Peyer's patch (tissue), 4 donors: Measurements from ENCODE around the gene SH3TC1. TPM values are rescaled to one million over a fixed set of nuclear protein-coding genes. Genes with fewer than 3 reads are reported as not detected.

ENCODE experiments used
- DNase-seq, 3 donors: peaks; one replicate each; pipeline ENCODE4 v3.0.0-alpha.2; 2017 to 2019
- H3K27ac ChIP-seq, 4 donors: fragments of 200-600 bp; sonication (generic); one replicate each; pipeline ENCODE4 v1.5.1; 2016 to 2019
- H3K27me3 ChIP-seq, 2 donors: fragments of 200-600 bp; sonication (generic); one replicate each; pipeline ENCODE4 v1.5.1; 2019
- H3K36me3 ChIP-seq, 3 donors: fragments of 200-600 bp; sonication (generic); one replicate each; pipeline ENCODE4 v1.5.1; 2016 to 2019
- H3K4me1 ChIP-seq, 4 donors: fragments of 200-600 bp; sonication (generic); one replicate each; pipeline ENCODE4 v1.5.1; 2016 to 2019
- H3K4me3 ChIP-seq, 4 donors: fragments of 200-600 bp; sonication (generic); 1 replicate in 3 of 4; 2 replicates in 1 of 4; pipeline ENCODE4 v1.5.1; 2016 to 2019; ENCODE audit warnings: mild to moderate bottlenecking in 1 of 4
- H3K9me3 ChIP-seq, 4 donors: fragments of 200-600 bp; sonication (generic); one replicate each; pipeline ENCODE4 v1.5.1; 2016 to 2019; ENCODE audit warnings: mild to moderate bottlenecking in 1 of 4
- POLR2A ChIP-seq, 2 donors: fragments of 450-650 bp; IDR thresholded peaks; one replicate each; pipeline ENCODE4 v1.5.1; 2017; ENCODE audit warnings: antibody characterized with exemption in 2 of 2, mild to moderate bottlenecking in 2 of 2, moderate library complexity in 2 of 2
- total RNA-seq, 4 donors: library from RNA; depleted of rRNA; stranded (reverse); fragments of >200 nt; gene quantifications; one replicate each; pipeline ENCODE4 v1.1.0, GENCODE V29; 2016
- TF ChIP-seq, protein P1 (sequence below), 6 experiments: fragments of 450-650 bp in 4 of 6; fragments of 200-600 bp in 2 of 6; sonication (generic) in 1 of 6; IDR thresholded peaks; one replicate each; pipeline ENCODE4 v1.5.1; 2017 to 2019; ENCODE audit warnings: antibody characterized with exemption in 6 of 6, mild to moderate bottlenecking in 3 of 6, moderate library complexity in 1 of 6

Gene SH3TC1
- total RNA-seq, 4 donors from 2014 or later, result 4.2 to 88.3 (median 11.8) TPM

DNA sequence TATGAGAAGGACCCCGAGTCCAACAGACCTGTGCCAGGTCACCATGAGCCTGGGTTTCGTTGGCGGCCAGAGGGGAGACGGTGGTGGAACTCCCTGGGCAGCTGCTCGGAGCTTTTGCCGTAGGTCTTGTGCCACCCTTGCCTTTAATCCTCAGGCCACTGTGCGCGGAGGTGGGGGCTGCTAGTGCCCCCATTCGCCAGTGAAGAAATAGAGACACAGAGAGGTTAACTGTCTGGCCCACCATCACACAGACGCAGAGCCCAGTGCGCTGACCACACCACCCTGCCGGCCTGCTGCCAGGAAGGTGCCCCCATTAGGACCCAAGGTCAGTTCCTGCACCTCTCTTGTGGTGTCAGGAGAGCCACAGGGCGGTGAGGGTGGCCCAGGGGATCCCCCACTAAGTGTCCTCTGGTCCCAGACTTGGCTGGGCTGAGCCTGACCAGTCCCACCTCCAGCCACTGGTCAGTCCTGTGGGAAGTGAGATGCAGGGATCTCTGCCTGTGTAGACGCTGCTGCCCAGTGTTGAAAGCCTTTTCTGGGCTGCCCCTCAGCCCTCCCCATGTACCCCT, 42.2 kb downstream of the SH3TC1 start:
- H3K27me3 ChIP-seq, result no peaks in the 10 kb centered on the region
- peaks cover 0 to 6% (median 2%) of the 10 kb centered on the region in 4 donors for H3K4me1 ChIP-seq
- DNase-seq, result no peak
- no peak overlapping the region for H3K4me3 ChIP-seq
- H3K36me3 ChIP-seq, result no peaks in the 10 kb centered on the region
- no peak for TF ChIP-seq POLR2A (IDR thresholded peaks at IDR 0.05)
- TF ChIP-seq, protein P1, sequence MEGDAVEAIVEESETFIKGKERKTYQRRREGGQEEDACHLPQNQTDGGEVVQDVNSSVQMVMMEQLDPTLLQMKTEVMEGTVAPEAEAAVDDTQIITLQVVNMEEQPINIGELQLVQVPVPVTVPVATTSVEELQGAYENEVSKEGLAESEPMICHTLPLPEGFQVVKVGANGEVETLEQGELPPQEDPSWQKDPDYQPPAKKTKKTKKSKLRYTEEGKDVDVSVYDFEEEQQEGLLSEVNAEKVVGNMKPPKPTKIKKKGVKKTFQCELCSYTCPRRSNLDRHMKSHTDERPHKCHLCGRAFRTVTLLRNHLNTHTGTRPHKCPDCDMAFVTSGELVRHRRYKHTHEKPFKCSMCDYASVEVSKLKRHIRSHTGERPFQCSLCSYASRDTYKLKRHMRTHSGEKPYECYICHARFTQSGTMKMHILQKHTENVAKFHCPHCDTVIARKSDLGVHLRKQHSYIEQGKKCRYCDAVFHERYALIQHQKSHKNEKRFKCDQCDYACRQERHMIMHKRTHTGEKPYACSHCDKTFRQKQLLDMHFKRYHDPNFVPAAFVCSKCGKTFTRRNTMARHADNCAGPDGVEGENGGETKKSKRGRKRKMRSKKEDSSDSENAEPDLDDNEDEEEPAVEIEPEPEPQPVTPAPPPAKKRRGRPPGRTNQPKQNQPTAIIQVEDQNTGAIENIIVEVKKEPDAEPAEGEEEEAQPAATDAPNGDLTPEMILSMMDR (IDR thresholded peaks at IDR 0.05), result no peak
- H3K27ac ChIP-seq, result no peak overlapping the region
- no peaks in the 10 kb centered on the region for H3K9me3 ChIP-seq

DNA sequence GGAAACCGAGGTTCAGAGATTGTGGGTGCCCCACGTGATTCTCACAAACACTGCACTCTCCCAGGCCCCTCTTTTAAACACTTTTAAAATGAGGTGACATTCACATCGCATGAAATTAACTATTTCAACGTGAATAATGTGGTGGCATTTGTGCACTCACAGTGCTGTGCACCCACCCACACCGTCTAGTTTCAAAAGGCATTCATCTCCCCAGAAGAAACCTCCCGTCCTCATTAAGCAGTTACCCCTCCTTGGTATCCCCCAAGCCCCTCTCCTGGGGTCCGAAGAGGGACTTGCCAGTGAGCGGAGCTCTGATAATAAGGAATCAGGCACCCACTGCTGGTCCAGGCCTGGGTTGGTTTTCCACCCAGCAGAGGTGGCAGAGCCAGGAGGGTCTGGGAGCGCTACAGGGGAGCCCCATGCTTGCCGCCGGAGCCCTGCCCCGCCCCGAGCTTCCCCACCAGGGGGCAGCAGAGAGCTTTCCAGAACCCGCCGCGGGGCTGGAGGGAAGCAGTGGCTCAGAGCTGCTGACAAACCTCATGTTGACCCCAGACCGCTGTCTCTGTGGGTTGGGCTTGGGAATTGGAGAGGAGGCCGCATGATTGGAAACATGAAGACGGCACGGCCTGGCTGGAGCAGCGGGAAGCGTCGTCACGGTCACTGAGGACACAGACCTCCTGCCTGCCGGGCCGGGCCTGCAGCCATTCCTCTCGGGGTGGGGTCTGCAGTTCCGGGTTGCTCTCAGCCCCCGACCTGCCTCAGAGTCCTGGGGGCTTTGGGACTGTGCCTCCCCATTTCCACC, 43.0 kb downstream of the SH3TC1 start:
- no peaks in the 10 kb centered on the region for H3K9me3 ChIP-seq
- no peaks in the 10 kb centered on the region for H3K27me3 ChIP-seq
- TF ChIP-seq, protein P1 (IDR thresholded peaks at IDR 0.05), result peak; percentile 80 to 97 (median 84)
- no peak for TF ChIP-seq POLR2A (IDR thresholded peaks at IDR 0.05)
- H3K36me3 ChIP-seq, result no peaks in the 10 kb centered on the region
- H3K27ac ChIP-seq, result peak overlapping the region in 1 of 4 donors; percentile 18
- H3K4me1 ChIP-seq, result peaks cover 0 to 6% (median 2%) of the 10 kb centered on the region in 4 donors
- peak; percentile 80 to 90 (median 86) for DNase-seq
- no peak overlapping the region for H3K4me3 ChIP-seq

DNA sequence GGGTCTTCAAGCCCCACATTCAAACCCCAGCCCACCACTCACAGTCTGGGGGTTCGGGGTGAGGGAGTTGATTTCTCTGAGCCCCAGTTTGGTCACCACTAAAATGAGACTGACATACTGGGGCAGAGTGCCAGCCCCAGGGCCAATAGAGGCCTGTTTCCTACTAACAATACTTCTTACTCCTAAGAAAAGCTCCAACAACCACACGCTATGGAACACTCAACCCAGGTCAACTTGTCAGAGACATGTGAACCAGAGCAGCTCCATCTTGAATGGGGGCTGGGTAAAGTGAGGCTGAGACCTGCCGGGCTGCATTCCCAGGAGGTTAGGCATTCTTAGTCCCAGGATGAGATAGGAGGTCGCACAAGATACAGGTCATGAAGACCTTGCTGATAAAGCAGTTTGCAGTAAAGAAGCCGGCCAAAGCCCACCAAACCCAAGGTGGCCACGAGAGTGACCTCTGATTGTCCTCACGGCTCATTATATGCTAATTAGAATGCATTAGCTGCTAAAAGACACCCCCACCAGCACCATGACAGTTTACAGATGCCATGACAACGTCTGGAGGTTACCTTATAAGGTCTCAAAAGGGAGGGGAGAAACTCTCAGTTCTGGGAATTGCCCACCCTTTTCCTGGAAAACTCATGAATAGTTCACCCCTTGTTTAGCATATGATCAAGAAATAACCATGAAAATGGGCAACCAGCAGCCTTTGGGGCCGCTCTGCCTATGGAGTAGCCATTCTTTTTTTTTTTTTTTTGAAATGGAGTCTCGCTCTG, 43.9 kb downstream of the SH3TC1 start:
- TF ChIP-seq, protein P1 (IDR thresholded peaks at IDR 0.05), result no peak
- no peak for TF ChIP-seq POLR2A (IDR thresholded peaks at IDR 0.05)
- peaks cover 0 to 6% (median 2%) of the 10 kb centered on the region in 4 donors for H3K4me1 ChIP-seq
- H3K9me3 ChIP-seq, result no peaks in the 10 kb centered on the region
- DNase-seq, result no peak
- no peaks in the 10 kb centered on the region for H3K27me3 ChIP-seq
- no peak overlapping the region for H3K4me3 ChIP-seq
- peak overlapping the region in 1 of 4 donors; percentile 18 for H3K27ac ChIP-seq
- H3K36me3 ChIP-seq, result no peaks in the 10 kb centered on the region

DNA sequence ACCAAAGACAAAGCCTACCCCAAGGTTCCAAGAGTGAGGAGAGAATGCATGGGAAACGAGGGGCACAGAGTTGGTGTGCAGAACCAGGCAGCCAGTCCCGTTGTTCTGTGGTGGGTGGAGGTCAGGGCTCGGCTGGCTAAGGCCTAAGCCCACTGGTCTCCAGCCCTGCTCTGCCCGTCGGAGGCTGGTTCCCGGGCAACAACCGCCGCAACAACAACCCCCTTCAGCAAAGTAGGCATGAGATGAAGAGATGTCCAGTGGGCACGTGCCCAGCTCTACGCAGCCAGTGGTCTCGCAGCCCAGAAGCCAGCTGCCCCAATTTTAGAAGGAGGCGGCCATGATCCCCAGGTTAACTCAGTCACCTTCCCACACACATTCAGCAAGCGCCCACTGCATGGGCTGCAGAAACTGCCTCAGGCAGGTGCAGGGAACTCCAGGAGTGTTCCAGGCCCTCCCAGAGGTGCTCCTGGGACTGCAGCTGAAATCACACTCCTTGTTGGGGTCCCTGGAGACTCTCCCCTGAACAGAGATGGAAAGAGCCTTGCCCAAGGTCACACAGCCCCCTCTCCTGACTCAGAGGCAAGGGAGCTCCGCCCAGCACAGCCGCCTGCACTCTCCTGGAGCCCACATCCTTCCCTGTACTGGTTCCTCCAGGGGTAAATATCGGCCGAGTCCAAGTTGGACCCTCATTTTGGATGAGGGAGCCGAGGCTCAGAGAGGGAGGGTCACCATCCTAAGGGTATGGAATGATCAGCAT, 45.1 kb downstream of the SH3TC1 start:
- Histone ChIP-seq H3K36me3 (no peaks in the 10 kb centered on the region), H3K9me3 (no peaks in the 10 kb centered on the region), H3K27ac (no peak overlapping the region), H3K4me1 (peaks cover 0 to 6% (median 0%) of the 10 kb centered on the region in 4 donors), H3K27me3 (no peaks in the 10 kb centered on the region), H3K4me3 (no peak overlapping the region)
- TF ChIP-seq, protein P1 (IDR thresholded peaks at IDR 0.05), result no peak
- no peak for TF ChIP-seq POLR2A (IDR thresholded peaks at IDR 0.05)
- no peak for DNase-seq

DNA sequence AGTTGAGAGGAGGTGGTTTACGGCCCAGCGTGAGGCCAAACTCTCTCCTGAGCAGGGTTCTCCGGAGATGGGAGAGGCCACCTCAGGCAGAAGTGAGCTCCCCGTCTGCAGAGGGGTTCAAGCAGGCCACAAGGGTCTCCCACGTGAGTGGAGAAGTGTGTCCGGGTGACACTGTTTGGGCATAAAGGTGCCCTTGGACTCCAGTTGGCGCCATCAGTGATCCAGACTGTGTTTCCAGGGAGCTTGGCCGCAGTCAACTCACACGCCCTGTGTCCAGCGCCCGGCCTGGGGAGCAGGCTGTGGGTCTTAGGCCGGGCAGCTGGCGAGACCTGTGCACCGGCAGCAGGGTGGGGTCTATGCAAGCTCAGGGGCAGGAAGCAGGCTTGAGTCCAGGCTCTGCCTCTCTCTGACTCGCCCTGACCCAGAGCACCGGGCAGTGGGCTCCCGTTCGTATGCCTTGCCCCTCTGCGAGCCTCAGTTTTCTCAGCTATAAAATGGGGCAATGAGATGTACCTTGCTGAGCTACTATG, 45.9 kb downstream of the SH3TC1 start:
- Histone ChIP-seq H3K27ac (no peak overlapping the region), H3K4me3 (no peak overlapping the region), H3K36me3 (no peaks in the 10 kb centered on the region), H3K9me3 (no peaks in the 10 kb centered on the region), H3K4me1 (peaks cover 0 to 6% (median 0%) of the 10 kb centered on the region in 4 donors), H3K27me3 (no peaks in the 10 kb centered on the region)
- TF ChIP-seq, protein P1 (IDR thresholded peaks at IDR 0.05), result no peak
- TF ChIP-seq POLR2A (IDR thresholded peaks at IDR 0.05), result no peak
- DNase-seq, result no peak
